ENCODE results near the gene TMEFF2. TPM values are rescaled to one million over a fixed set of nuclear protein-coding genes. Genes with fewer than 3 reads are reported as not detected.

Gene TMEFF2
- total and polyA plus RNA-seq, 2 donors from 2014 or later, result not detected

DNA sequence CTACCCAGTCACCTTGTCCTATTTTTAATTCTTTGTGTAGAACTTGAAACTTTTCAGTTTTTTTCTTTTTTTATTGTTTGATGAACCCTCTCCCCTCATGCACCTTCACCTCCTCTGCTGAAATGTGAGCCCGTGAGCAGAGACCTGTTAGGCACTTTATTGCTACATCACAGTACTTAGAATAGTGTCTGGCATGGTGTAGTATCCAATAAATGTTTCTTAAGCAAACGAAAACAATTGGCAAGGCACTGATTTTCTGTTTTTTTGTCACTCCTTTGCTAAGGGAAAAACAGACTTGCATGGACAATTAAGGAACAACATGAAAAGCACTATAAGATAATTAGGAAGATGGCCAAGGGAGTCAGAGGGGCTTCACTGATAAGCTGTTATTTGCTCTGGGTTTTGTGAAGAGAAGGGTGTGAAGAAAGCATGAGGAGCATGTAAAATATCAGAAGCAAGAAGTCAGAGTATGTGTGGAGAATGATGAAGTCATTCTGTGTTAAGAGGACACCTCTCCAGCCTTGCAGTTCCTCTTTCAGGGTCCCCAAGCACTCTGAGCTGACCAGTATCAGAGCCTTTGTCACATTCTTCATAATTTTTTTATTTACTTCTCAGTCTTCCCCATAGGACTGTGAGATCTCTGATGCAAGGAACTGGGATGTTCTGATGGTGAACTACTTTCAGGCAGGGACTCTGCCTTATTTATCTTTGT is 248.1 kb downstream of the TMEFF2 start:
- Histone ChIP-seq H3K27ac (ENCODE audit: low read depth in 2 of 2, low read length in 2 of 2) (no peak overlapping the region), H3K4me1 (ENCODE audit: control insufficient read depth in 2 of 3, insufficient read depth in 2 of 3, low read depth in 1 of 3, low read length in 3 of 3) (no peaks in the 10 kb centered on the region), H3K9ac (ENCODE audit: low read length in 3 of 3) (no peak overlapping the region), H3K4me3 (ENCODE audit: low read length in 3 of 3) (no peak overlapping the region), H3K9me3 (ENCODE audit: control insufficient read depth in 2 of 3, insufficient read depth in 1 of 3, low read length in 3 of 3) (no peaks in the 10 kb centered on the region), H3K27me3 (ENCODE audit: control insufficient read depth, insufficient read depth, low read length) (no peaks in the 10 kb centered on the region), H3K36me3 (ENCODE audit: control insufficient read depth in 2 of 3, insufficient read depth in 3 of 3, low read length in 3 of 3) (no peaks in the 10 kb centered on the region)
- intact Hi-C loops (cut with DNase I), result no loop called here
- DNase-seq (no peak), FAIRE-seq (no peak)
- TF ChIP-seq, protein P1, sequence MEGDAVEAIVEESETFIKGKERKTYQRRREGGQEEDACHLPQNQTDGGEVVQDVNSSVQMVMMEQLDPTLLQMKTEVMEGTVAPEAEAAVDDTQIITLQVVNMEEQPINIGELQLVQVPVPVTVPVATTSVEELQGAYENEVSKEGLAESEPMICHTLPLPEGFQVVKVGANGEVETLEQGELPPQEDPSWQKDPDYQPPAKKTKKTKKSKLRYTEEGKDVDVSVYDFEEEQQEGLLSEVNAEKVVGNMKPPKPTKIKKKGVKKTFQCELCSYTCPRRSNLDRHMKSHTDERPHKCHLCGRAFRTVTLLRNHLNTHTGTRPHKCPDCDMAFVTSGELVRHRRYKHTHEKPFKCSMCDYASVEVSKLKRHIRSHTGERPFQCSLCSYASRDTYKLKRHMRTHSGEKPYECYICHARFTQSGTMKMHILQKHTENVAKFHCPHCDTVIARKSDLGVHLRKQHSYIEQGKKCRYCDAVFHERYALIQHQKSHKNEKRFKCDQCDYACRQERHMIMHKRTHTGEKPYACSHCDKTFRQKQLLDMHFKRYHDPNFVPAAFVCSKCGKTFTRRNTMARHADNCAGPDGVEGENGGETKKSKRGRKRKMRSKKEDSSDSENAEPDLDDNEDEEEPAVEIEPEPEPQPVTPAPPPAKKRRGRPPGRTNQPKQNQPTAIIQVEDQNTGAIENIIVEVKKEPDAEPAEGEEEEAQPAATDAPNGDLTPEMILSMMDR (IDR thresholded peaks at IDR 0.05; ENCODE audit: borderline replicate concordance, extremely low read depth, insufficient read depth), result no peak

DNA sequence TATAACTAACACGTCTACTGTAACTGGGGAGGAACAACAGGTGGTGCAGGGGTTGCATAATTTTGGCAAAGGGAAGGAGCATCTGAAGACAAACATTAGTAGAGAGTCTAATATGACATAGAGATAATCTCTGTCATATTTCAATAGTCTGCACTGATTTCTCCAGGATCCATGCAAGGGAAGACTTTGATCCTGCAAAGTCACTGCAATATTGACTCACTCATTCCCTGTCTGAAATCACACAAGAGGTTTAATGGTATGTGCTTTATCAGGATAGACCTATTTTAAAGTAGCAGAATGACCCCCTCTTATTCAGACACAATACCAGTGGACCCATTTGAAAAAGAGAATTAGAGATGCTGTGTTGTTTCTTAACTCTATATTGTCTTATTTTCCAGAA is 249.1 kb downstream of the TMEFF2 start:
- Histone ChIP-seq H3K9ac (ENCODE audit: low read length in 3 of 3) (no peak overlapping the region), H3K36me3 (ENCODE audit: control insufficient read depth in 2 of 3, insufficient read depth in 3 of 3, low read length in 3 of 3) (no peaks in the 10 kb centered on the region), H3K4me1 (ENCODE audit: control insufficient read depth in 2 of 3, insufficient read depth in 2 of 3, low read depth in 1 of 3, low read length in 3 of 3) (no peaks in the 10 kb centered on the region), H3K9me3 (ENCODE audit: control insufficient read depth in 2 of 3, insufficient read depth in 1 of 3, low read length in 3 of 3) (no peaks in the 10 kb centered on the region), H3K27me3 (ENCODE audit: control insufficient read depth, insufficient read depth, low read length) (no peaks in the 10 kb centered on the region), H3K27ac (ENCODE audit: low read depth in 2 of 2, low read length in 2 of 2) (no peak overlapping the region), H3K4me3 (ENCODE audit: low read length in 3 of 3) (no peak overlapping the region)
- intact Hi-C loops (cut with DNase I), result no loop called here
- TF ChIP-seq, protein P1 (IDR thresholded peaks at IDR 0.05; ENCODE audit: borderline replicate concordance, extremely low read depth, insufficient read depth), result no peak
- DNase-seq, result no peak
- no peak for FAIRE-seq

DNA sequence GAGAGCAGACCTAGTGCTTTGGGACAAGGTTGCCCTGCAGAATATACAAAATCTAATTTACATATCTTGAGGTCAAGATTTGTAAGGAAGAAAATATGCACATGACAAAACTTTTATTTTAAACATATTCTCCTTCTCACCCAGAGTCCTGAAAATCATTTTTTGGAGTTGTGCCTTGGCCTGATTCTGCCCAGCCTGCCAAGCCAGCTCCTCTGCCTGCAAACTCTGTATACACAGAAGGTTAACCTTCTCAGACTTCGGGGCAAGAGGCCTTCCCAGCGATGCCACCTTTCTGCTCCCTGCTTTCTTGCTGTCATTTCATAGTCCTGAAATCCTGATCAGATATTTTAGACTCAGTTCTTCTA is 252.0 kb downstream of the TMEFF2 start:
- H3K9ac ChIP-seq (ENCODE audit: low read length in 3 of 3), result no peak overlapping the region
- H3K36me3 ChIP-seq (ENCODE audit: control insufficient read depth in 2 of 3, insufficient read depth in 3 of 3, low read length in 3 of 3), result no peaks in the 10 kb centered on the region
- DNase-seq (no peak), FAIRE-seq (no peak)
- H3K27me3 ChIP-seq (ENCODE audit: control insufficient read depth, insufficient read depth, low read length), result no peaks in the 10 kb centered on the region
- no peaks in the 10 kb centered on the region for H3K4me1 ChIP-seq (ENCODE audit: control insufficient read depth in 2 of 3, insufficient read depth in 2 of 3, low read depth in 1 of 3, low read length in 3 of 3)
- H3K9me3 ChIP-seq (ENCODE audit: control insufficient read depth in 2 of 3, insufficient read depth in 1 of 3, low read length in 3 of 3), result no peaks in the 10 kb centered on the region
- no peak overlapping the region for H3K4me3 ChIP-seq (ENCODE audit: low read length in 3 of 3)
- H3K27ac ChIP-seq (ENCODE audit: low read depth in 2 of 2, low read length in 2 of 2), result no peak overlapping the region
- intact Hi-C loops (cut with DNase I), result no loop called here
- TF ChIP-seq, protein P1 (IDR thresholded peaks at IDR 0.05; ENCODE audit: borderline replicate concordance, extremely low read depth, insufficient read depth), result no peak
